T-helper 2 cell (primary cell): ENCODE data around the gene ST3GAL2.
"Not testable (repeated sequence)": the region's sequence is repeated elsewhere in the genome, so short reads cannot be mapped to it uniquely, and the experiment has no call there.

Source experiments
- DNase-seq, 5 experiments: peaks; one replicate each; pipeline versions ENCODE4 v3.0.0 to v3.0.0-alpha.2; 2012 to 2022

Gene ST3GAL2

DNA sequence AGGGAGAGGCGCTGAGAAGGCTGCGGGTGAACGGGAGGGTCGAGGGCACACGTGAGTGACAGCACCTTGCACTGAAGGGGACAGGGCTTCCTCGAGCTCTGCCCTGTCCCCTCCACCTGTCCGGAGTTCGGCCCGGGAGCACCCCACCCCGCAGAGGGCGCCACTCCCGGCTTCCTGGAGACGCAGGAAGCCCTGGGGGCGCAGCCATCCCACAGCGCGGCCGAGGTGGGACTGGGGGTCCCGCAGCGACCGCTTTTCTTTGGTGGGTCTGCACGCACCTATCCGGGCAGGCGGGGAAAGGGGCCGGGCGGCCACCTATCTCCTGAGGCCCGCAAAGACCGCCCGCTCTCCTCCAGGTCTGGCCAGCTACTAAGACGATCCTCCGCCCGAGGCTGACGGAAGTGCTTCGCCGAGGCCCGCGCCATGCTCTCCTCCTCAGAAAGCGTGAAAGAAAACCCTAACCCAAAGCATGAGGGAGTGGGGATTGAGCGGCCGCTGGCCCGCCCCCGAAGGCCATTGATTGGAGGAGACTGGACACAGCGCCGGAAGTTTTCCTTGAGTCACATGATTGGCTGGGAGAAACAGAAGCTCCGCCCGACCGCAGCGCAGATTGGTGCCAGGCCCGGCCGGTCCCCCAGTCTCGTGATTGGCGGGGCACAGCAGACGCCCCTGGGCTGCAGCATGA, 57.8 kb downstream of the ST3GAL2 start:
- peak; percentile 87 to 99 (median 93) for DNase-seq

DNA sequence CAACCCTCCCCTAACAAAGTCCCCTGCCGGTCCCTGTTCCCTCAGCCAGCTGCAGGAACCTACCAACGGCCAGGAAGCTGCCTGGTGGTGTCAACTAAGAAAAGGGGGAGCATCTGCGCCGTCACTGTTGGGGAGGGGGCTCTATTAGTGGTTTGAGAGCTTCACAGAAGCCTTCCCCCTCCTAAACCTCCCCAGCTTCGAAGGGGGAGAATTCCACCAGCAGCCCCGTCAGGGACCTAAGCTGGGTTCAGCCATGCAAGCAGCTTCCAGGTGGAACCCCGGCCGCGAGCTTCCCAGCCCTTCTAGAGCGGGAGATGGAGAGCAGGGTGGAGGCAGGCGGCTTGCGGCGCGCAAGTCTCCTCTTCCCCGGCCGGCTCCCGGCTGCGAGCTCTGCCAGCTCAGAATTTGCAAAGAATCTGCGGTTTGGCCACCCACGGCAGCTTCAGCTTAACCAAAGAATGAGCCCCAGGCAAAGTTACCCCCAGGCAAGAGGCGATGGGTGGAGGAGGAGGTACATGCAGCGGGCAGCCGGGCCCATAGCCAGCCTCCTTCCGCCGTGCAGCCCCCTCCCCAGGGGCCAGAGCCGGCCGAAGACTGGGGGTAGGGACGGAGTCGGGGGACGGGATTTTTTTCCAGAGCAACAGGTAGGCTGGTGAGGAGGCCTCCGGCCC, 58.5 kb downstream of the ST3GAL2 start:
- DNase-seq, result peak; percentile 13 to 89 (median 59)

DNA sequence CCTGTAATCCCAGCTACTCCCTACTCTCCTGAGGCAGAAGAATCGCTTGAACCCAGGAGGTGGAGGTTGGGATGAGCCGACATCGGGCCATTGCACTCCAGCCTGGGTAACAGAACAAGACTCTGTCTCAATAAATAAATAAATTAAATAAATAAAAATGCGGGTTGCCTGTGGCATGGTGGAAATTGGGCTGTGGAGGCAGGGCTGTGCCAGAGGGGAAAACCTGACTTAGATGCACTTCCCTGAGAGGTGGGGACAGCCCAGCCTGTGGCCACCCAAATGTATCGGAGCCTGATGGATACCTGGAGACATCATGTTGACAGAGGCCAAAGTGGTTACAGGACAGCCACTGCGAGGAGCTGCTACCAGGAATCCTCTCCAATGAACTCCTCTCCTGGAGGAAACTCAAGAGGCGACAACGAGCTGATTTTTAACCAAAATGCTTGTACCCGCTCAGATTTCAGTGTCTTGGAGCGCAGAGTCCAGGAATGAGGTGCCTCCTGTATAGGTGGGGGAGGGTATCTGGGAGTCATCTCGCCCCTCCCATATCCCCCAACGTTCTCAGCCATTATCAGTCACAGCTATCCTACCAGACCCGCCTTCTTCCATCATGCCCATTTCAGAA, 59.9 kb downstream of the ST3GAL2 start:
- DNase-seq, result no peak

DNA sequence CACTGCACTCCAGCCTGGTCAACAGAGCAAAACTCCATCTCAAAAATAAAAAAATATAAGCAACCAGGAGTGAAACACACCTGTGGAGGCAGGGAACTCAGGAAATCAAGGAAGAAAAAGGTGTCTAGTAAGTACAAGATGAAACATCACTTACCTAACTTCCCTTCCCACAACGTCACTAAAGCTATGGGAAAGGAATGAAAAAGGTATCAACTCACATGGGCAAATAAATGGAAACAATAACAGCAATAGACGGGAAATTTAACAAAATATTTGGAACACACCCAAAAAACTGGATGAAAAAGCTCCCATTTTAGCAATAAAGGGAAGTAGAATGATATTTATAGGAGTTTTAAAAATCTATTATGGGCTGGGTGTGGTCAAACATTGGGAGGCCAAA, 61.1 kb downstream of the ST3GAL2 start:
- DNase-seq, result no peak

DNA sequence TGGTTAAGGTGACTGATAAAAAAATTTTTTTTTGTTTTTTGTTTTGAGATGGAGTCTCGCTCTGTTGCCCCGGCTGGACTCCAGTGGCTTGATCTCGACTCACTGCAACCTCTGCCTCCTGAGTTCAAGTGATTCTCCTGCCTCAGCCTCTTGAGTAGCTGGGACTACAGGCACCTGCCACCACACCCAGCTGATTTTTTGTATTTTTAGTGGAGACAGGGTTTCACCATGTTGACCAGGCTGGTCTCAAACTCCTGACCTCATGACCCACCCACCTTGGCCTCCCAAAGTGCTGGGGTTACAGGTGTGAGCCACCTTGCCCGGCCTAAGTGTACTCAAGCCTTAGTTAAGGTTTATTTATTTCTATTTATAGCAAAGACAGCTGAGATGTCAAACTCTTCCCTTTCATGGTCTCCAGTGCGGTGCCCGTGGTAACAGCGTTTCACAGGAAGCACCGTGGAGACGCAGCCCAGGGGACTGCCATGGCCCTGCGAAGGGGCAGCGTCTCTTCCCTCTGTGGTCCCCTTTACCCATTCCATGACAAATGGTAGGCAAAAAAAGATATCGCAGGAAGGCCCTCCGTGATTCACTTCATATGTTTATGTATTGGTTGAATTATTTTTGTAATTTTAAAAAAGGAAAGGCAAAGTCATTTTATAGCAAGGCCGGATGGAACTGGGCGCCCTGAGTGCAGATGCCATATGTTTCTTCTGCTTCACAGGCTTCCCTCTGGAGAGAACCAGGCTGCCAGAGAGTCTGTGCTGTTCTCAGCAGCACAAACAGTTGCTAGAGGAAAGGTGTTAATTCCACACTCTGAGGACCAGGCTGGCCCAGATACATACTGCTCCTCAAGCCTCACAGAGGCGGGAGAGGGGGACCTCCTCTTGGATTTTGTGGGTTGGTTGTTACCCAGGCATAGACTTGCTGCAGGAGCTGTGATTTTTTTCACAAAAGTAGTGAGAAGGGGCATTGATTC, 63.0 kb downstream of the ST3GAL2 start:
- DNase-seq, result no peak

DNA sequence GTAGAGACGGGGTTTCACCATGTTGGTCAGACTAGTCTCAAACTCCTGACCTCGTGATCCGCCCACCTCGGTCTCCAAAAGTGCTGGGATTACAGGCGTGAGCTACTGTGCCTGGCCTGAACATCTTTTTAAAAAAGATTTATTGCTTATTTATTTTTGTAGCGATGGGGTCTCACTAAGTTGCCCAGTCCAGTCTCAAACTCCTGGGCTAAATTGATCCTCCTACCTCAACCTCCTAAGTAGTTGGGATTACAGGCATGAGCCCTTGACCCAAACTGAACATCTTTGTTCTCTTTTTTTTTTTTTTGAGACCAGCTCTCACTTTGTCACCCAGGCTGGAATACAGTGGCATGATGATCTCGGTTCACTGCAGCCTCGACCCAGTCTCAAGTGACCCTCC, 64.7 kb downstream of the ST3GAL2 start:
- DNase-seq, result no peak

DNA sequence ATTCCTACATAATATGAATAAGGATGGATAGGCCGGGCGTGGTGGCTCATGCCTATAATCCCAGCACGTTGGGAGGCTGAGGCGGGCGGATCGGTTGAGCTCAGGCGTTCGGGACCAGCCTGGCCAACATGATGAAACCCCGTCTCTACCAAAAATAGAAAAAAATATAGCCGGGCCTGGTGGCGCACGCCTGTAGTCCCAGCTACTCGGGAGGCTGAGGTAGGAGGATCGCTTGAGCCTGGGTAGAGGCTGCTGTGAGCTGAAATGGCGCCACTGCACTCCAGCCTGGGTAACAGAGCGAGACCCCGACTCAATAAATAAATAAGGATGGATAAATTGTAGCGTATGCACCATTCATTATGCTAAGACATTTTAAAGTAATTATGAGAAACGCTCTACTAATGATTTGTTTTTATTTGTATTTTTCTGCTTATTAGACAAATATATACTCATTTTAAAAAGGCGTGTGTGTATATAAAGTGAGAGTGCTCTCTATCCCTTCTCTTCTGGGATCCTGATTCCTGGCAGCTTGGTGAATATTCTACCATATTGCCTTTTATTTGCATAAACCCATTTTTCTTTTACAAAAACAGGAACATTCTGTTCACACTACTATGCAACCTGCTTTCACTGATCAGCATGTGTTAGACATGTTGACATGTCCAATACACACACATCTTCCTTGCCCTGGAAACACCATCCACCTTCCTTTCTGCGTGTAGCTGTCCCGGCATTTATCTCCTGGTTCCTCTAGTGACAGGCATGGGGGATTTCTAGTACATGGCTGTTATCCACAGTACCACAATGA, 65.8 kb downstream of the ST3GAL2 start:
- DNase-seq, result no peak

DNA sequence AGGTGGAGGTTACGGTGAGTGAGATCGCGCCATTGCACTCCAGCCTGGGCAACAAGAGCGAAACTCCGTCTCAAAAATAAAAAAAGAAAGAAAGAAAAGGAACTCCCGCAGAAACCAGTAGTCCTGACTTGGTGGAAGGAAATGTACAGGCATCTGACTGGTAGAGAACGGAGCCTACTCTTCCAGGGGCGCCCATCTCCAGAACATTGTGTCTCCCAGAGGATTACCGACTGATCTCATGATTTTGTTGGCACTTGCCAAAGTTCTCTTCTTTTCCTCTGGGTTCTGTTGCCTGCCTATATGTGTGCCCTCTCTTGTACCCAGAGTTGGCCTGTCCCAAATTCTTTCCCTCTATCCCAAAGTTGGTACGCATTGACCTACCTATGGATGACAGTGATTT, 68.0 kb downstream of the ST3GAL2 start:
- no peak for DNase-seq

DNA sequence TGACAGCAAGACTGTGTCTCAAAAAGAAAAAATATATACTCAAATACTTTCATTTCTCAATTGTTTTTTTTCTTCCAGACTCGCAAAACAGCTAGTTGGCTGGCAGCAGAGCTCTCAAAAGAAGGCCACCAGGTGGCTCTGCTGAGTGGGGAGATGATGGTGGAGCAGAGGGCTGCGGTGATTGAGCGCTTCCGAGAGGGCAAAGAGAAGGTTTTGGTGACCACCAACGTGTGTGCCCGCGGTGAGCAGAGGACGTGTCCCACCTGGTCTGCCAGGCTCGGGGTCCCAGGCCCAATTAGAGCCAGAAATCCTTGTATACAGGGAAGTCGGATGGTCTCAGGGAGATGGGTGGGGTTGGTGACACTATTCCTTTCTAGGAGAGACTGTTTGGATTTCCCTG, 68.8 kb downstream of the ST3GAL2 start:
- peak in 4 of 5 experiments; percentile 14 to 64 (median 22) for DNase-seq

DNA sequence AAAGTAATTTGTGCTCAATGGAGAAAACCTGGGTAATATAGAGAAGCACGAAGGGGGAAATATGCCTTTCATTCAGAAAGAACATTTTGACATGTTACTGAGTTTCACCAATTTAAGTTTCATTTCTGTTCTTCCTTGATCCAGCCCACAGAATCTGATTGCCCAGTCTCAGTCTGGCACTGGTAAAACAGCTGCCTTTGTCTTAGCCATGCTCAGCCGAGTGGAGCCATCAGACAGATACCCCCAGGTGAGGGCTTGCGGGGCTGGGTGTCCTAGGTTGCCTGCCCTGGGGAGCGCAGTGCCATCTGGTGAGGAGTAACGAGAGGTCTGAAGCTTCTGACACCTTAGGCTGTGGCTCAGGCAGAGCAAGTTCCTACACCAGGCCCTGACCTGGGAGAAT, 74.5 kb downstream of the ST3GAL2 start:
- DNase-seq, result no peak

DNA sequence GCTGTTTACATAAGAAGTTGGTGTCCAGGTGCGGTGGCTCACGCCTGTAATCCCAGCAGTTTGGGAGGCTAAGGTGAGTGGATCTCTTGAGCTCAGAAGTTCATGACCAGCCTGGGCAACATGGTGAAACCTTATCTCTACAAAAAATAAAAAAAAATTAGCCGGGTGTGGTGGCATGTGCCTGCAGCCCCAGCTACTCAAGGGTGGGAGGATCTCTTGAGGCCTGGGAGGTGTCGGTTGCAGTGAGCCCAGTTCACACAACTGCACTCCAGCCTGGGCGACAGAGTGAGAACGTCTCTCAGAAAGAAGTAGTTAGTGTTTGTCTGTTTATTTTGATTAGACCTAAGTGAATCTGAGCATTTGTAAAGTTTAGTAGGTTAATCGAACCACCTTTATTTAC, 79.3 kb downstream of the ST3GAL2 start:
- DNase-seq, result no peak

DNA sequence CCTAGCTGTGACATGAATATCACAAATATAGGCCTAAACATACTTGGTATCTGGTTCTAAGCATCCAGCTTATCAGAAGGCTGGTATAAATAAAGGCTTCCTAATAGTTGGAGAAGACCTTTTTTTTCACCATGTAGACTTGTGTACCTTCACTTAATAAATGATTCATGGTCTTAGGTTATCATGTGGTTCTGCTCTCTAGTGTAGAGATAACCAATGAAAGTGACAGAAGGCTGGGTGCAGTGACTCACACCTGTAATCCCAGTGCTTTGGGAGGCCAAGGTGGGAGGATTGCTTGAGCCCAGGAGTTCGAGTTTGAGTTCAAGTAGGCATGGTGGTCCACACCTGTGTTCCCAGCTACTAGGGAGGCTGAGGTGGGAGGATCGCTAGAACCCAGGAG, 89.1 kb downstream of the ST3GAL2 start:
- DNase-seq, result no peak

DNA sequence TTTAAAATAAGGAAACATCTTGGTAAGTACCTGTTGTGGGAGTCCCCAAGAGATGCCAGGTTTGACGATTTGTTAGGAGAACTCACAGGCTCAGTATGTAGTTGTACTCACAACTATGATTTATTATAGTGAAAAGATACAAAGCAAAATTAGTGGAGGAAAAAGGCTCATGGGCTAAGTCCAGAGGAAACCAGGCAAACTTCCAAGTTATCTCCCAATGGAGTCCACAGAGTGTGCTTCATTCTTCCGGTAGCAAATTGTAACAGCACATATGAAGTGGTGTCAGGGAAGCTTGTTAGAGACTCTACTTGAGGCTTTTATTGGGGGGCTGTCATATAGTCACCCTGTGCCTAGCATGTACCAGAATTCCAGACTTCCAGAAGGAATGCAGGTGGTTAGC, 89.9 kb downstream of the ST3GAL2 start:
- DNase-seq, result no peak

DNA sequence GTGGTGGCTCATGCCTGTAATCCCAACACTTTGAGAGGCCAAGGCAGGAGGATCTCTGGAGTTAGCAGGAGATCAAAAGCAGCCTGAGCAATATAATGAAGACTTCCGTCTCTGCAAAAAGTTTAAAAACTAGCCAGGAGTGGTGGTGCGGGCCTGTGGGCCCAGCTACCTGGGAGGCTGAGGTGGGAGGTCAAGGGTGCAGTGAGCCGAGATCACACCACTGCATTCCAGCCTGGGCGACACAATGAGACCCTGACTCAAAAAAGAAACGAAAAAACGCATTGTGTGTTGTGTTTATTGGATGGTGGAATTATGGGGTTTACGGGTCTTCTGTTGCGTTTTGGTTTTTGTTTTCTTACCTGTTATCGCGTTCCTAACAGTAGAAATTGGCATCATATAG, 93.1 kb downstream of the ST3GAL2 start:
- no peak for DNase-seq

DNA sequence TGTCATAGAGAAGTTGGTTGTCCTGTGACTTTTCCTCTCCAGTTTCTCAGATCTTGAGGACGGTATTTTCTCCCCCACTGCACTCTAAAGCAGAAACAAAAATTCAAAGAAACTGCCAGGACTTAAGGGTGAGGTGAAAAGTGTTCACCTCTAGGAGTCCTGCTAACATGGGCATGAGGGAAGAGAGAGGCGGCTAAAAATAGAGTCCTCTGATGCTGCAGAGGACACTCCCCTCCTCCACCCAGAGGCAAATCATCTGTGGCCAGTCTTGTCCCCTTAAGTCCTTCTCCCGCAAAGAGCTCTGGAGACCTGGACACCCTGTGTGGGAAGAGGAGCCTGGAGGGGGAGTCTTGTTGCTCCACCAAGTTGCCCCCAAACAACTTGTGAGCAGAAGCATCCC, 96.9 kb downstream of the ST3GAL2 start:
- no peak for DNase-seq

DNA sequence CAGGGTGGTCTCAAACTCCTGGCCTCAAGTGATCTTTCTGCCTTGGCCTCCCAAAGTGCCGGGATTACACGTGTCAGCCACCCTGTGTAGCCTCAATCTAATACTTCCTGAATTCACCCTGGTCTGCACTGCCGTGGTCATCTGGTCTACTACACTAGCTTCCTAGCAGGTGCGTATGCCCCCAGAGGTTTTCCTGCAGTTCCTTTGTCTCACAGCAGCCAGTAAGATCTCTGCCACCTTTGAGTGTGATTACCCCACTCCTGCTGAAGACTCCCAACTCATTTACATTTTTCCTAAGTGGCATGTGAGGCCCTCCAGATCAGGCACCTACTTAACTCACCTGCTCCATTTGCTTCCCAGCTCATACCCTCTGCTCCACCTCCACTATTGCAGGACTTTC, 97.3 kb downstream of the ST3GAL2 start:
- no peak for DNase-seq

DNA sequence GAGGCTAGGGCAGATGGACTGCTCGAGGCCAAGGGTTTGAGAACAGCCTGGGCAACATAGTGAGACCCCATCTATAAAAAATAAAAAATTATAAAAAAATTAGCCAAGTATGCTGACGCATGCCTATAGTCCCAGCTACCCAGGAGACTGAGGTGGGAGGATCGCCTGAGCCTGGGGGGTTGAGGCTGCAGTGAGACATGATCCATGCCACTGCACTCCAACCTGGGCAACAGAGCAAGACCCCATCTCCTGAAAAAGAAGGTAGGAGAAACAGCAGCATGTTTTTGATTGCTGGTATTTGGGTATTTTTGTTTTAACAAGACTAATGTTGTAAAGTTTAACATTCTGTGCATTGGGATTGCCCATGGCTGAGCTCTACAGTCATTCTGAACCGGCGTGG, 101.1 kb downstream of the ST3GAL2 start:
- DNase-seq, result no peak

DNA sequence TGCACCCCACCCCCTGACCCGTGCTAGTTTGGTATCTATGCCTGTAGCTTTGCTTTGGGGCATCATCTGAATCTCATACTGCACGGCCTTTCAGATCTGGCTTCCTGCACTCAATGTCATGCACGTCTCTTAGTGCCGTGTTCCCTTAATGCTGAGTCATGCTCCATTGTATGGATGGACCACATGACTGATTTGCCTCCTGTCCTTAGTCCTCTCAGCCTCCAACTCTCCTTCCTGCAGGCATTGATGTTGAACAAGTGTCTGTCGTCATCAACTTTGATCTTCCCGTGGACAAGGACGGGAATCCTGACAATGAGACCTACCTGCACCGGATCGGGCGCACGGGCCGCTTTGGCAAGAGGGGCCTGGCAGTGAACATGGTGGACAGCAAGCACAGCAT, 106.2 kb downstream of the ST3GAL2 start:
- not testable (repeated sequence) for DNase-seq

DNA sequence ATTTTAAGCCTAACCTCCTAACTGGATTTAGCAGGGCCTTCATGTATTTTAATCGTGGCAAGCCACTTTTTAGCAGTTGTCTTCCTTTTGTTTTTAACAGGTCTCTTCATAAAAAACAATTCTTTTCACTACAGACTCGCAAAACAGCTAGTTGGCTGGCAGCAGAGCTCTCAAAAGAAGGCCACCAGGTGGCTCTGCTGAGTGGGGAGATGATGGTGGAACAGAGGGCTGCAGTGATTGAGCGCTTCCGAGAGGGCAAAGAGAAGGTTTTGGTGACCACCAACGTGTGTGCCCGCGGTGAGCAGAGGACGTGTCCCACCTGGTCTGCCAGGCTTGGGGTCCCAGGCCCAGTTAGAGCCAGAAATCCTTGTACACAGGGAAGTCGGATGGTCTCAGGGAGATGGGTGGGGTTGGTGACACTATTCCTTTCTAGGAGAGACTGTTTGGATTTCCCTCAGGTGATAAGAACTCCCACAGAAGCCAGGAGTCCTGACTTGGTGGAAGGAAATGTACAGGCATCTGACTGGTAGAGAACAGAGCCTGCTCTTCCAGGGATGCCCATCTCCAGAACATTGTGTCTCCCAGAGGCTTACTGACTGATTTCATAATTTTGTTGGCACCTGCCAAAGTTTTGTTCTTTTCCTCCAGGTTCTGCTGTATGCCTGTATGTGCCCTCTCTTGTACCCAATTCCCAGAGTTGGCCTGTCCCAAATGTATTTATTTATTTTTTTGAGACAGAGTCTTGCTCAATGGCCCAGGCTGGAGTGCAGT, 107.1 kb downstream of the ST3GAL2 start:
- peak in 1 of 5 experiments; percentile 10 for DNase-seq

DNA sequence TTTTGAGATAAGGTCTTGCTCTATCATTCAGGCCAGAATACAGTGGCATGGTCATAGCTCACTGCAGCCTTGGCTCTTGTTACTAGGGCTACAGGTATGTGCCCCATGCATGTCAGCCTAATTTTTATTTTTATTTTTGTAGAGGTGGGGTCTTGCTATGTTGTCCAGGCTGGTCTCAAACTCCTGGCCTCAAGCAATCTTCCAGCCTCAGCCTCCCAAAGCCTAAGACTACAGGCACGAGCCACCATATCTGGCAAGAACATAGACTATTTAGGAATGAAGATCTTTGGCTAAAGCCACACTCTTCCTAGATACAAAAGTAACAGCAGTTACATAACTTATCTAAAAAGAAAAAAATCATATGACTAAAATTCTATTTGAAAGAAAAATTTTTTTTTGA, 107.8 kb downstream of the ST3GAL2 start:
- no peak for DNase-seq
